HepG2 (cell line): ENCODE data around the gene SNX27. TPM values are rescaled to one million over a fixed set of nuclear protein-coding genes. Genes with fewer than 3 reads are reported as not detected.

Experiments
- CEBPZ ChIP-seq: IDR thresholded peaks from 2 replicates; pipeline ENCODE4 v1.6.1; 2012; ENCODE audit warnings: low read length, improper control_type of control experiment
- DPF2 ChIP-seq: sonication (generic); formaldehyde crosslinking; IDR thresholded peaks from 2 replicates; pipeline ENCODE4 v1.4.0; 2020; ENCODE audit warnings: mild to moderate bottlenecking, low read depth, missing genetic modification reagents, borderline replicate concordance
- KIAA2018 ChIP-seq: sonication (generic); formaldehyde crosslinking; IDR thresholded peaks from 2 replicates; pipeline ENCODE4 v1.5.0; 2020; ENCODE audit warnings: mild to moderate bottlenecking, missing genetic modification reagents, borderline replicate concordance
- MEIS1 ChIP-seq: sonication (generic); formaldehyde crosslinking; IDR thresholded peaks from 2 replicates; pipeline ENCODE4 v1.9.0; 2021; ENCODE audit warnings: mild to moderate bottlenecking, missing genetic modification reagents, moderate library complexity, borderline replicate concordance
- RERE ChIP-seq: IDR thresholded peaks from 2 replicates; pipeline ENCODE4 v1.6.1; 2016; ENCODE audit warnings: low read depth, missing genetic modification reagents, missing compliant biosample characterization
- TIGD3 ChIP-seq: sonication (generic); formaldehyde crosslinking; IDR thresholded peaks from 2 replicates; pipeline ENCODE4 v1.5.1; 2020; ENCODE audit warnings: mild to moderate bottlenecking, missing genetic modification reagents, borderline replicate concordance
- TOE1 ChIP-seq: sonication (generic); formaldehyde crosslinking; IDR thresholded peaks from 2 replicates; pipeline ENCODE4 v1.4.0; 2020; ENCODE audit warnings: mild to moderate bottlenecking, missing genetic modification reagents
- ZNF839 ChIP-seq: sonication (generic); formaldehyde crosslinking; IDR thresholded peaks from 2 replicates; pipeline ENCODE4 v1.4.0; 2020; ENCODE audit warnings: missing genetic modification reagents, mild to moderate bottlenecking, borderline replicate concordance
- polyA plus RNA-seq, 8 experiments: library from polyadenylated mRNA; depleted of rRNA in 3 of 8; stranded (reverse) in 7 of 8; unstranded in 1 of 8; fragments of >200 nt; fragmentation: Illumina TruSeq in 4 of 8; extraction: Trizol in 4 of 8; gene quantifications; 2 replicates each; pipeline versions ENCODE4 v1.2.1 to v1.2.3, GENCODE V29; 2011 to 2016; ENCODE audit warnings: low read depth in 4 of 8, missing spikeins in 1 of 8, mixed read lengths in 1 of 8; ENCODE audit not compliant: insufficient read depth in 1 of 8
- total RNA-seq, 5 experiments: library from RNA; depleted of rRNA; stranded (reverse); fragments of >200 nt; fragmentation: Illumina TruSeq; extraction: Trizol; gene quantifications; 2 replicates each; pipeline ENCODE4 v1.2.3, GENCODE V29; 2016; ENCODE audit warnings: low read depth in 1 of 5

SNX27 gene
- total and polyA plus RNA-seq, 2 of the 13 experiments (the other 11 are each of a cell fraction or from before 2014, with no cell fraction given): 14.4 to 17.8 TPM

- no peak for TF ChIP-seq CEBPZ
- TF ChIP-seq RERE: no peak
- TF ChIP-seq TIGD3 (CRISPR knock-in tag): no peak
- TF ChIP-seq ZNF839 (CRISPR knock-in tag): no peak
- no peak for TF ChIP-seq MEIS1 (CRISPR knock-in tag)
- TF ChIP-seq DPF2 (CRISPR knock-in tag): no peak
- TF ChIP-seq KIAA2018 (CRISPR knock-in tag): no peak
- no peak for TF ChIP-seq TOE1 (CRISPR knock-in tag)
These were observed 5.5 kb upstream of the SNX27 start (continued) for GRCh38 chr1:151606384-151606783.
